Gastroesophageal sphincter (tissue), 4 donors: ENCODE results near the gene PRKCD. TPM values are rescaled to one million over a fixed set of nuclear protein-coding genes. Genes with fewer than 3 reads are reported as not detected.

ENCODE experiments used
- ATAC-seq: fragments of 150-250 bp; one replicate; pipeline ENCODE4 v1.9.1; 2016; ENCODE audit warnings: mild to moderate bottlenecking, moderate library complexity
- H3K27ac ChIP-seq, 4 donors: fragments of 200-600 bp; sonication (generic) in 3 of 4; 1 replicate in 3 of 4; 2 replicates in 1 of 4; pipeline ENCODE4 v1.5.1; 2016 to 2019
- H3K27me3 ChIP-seq: fragments of 200-600 bp; sonication (generic); one replicate; pipeline ENCODE4 v1.5.1; 2019
- H3K36me3 ChIP-seq, 2 donors: fragments of 200-600 bp; sonication (generic); one replicate each; pipeline ENCODE4 v1.5.1; 2019; ENCODE audit warnings: control low read depth in 1 of 2
- H3K4me1 ChIP-seq, 3 donors: fragments of 200-600 bp; sonication (generic); 1 replicate in 2 of 3; 2 replicates in 1 of 3; pipeline ENCODE4 v1.5.1; 2016 to 2019; ENCODE audit warnings: control low read depth in 2 of 3
- H3K4me3 ChIP-seq, 2 donors: fragments of 200-600 bp; sonication (generic); one replicate each; pipeline ENCODE4 v1.5.1; 2019; ENCODE audit warnings: mild to moderate bottlenecking in 1 of 2, moderate library complexity in 1 of 2
- H3K9me3 ChIP-seq, 3 donors: fragments of 200-600 bp; sonication (generic); one replicate each; pipeline ENCODE4 v1.5.1; 2017 to 2019; ENCODE audit warnings: control low read depth in 2 of 3
- EP300 ChIP-seq: sonication (generic); formaldehyde crosslinking; IDR thresholded peaks from one replicate; pipeline ENCODE4 v1.6.1; 2017; ENCODE audit warnings: antibody characterized with exemption, mild to moderate bottlenecking
- POLR2A ChIP-seq, 2 donors: fragments of 450-650 bp; IDR thresholded peaks; one replicate each; pipeline ENCODE4 v1.6.1; 2017; ENCODE audit warnings: antibody characterized with exemption in 2 of 2, mild to moderate bottlenecking in 2 of 2, moderate library complexity in 1 of 2
- POLR2AphosphoS5 ChIP-seq: sonication (generic); formaldehyde crosslinking; IDR thresholded peaks from one replicate; pipeline ENCODE4 v1.6.1; 2017; ENCODE audit warnings: antibody characterized with exemption
- WGBS, 2 donors: methylation state at CpG; one replicate each; pipeline ENCODE4 v1.1.5; 2018; ENCODE audit warnings: low coverage in 1 of 2; 5-methylcytosine and 5-hydroxymethylcytosine counted together
- total RNA-seq, 4 donors: library from RNA; depleted of rRNA; stranded (reverse); fragments of >200 nt; gene quantifications; one replicate each; pipeline ENCODE4 v1.1.0, GENCODE V29; 2016
- TF ChIP-seq, protein P1 (sequence below), 4 experiments: fragments of 200-600 bp in 2 of 4; fragments of 450-650 bp in 2 of 4; sonication (generic) in 1 of 4; IDR thresholded peaks; one replicate each; pipeline ENCODE4 v1.5.1; 2017 to 2019; ENCODE audit warnings: antibody characterized with exemption in 4 of 4, mild to moderate bottlenecking in 2 of 4, moderate library complexity in 2 of 4

The PRKCD gene
- total RNA-seq, 4 donors from 2014 or later, result 5.5 to 10.1 (median 7.6) TPM

DNA sequence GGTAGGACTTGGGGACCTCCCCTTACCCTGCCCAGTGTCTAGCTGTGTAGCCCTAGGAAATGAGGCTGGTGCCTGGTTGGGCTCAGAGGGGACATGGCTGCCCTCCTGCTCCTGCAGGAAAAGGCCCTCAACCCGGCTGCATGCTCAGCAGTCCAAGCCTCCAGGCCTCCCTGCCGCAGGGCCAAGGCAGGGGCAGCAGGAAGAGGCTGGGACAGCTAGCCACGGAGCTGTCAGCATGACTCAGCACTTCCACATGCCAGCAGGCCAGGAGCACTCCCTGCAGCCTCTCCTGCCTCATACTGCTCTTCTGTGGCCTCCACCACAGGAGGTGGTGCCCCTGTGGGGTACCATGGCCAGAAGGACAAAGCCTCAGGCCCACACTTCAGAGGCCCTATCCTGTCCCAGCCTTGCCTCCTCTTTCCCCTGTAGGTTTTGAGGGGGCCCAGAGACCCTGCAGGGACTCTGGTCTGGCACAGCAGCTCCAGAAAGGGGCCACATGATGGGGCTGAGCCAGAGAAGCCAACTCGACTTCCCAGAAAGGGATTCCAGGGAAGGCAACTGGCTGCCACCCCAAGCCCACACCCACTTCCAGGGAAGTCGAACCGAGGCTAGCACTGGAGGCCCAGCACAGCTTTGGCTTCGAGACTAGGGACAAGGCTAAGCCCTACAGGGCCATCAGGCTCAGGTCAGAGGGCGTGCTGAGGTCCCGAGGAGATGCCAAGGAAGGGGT, 75.3 kb downstream of the PRKCD start:
- Histone ChIP-seq H3K9me3 (no peaks in the 10 kb centered on the region), H3K27ac (peak overlapping the region; percentile 12 to 78 (median 65)), H3K27me3 (no peaks in the 10 kb centered on the region), H3K4me1 (peaks cover 0 to 57% (median 24%) of the 10 kb centered on the region in 3 donors), H3K36me3 (peaks cover 0 to 100% of the 10 kb centered on the region in 2 donors), H3K4me3 (no peak overlapping the region)
- peak; percentile 91 for ATAC-seq
- TF ChIP-seq EP300, result no peak
- TF ChIP-seq, protein P1, sequence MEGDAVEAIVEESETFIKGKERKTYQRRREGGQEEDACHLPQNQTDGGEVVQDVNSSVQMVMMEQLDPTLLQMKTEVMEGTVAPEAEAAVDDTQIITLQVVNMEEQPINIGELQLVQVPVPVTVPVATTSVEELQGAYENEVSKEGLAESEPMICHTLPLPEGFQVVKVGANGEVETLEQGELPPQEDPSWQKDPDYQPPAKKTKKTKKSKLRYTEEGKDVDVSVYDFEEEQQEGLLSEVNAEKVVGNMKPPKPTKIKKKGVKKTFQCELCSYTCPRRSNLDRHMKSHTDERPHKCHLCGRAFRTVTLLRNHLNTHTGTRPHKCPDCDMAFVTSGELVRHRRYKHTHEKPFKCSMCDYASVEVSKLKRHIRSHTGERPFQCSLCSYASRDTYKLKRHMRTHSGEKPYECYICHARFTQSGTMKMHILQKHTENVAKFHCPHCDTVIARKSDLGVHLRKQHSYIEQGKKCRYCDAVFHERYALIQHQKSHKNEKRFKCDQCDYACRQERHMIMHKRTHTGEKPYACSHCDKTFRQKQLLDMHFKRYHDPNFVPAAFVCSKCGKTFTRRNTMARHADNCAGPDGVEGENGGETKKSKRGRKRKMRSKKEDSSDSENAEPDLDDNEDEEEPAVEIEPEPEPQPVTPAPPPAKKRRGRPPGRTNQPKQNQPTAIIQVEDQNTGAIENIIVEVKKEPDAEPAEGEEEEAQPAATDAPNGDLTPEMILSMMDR (IDR thresholded peaks at IDR 0.05), result no peak
- no peak for TF ChIP-seq POLR2A (IDR thresholded peaks at IDR 0.05)
- WGBS, 2 donors, result no CpG with 5 or more reads among the region's 9 CpGs

DNA sequence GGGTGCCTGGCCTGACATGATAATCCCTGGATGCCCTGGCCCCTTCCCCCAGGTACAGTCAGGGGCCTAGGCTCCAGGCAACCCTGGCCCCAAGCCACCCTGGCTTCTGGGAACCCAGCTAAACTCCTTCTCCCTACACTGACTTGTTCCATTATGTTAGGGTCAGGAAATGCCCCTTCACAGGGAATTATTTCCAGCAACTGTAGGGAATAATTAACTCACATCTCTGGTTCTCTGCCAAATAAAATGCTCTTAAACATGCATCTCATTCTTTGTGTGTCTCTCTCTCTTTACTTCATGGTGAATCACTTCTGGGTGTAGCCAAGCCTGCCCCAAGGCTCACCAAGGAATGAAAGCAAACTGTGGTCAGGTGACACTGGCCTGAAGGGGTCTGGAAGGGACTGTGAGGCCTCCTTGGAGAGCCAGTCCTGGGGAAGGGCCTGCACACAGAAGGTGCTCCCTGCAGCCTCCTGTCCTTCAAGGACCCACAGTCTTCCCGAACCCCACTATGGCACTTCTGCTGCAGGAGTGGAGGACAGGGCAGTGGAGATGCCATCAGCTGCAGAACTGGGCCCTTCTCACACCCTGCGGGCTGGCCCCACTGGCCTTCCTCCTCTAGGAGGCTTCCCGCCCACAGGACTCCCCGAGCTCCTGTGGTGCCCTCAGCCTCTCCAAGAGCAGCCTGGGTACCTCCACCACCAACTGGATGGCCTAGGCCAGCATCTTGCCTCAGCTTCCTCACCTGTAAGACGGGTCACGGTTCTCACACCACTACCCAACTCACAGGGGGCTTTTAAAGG, 77.2 kb downstream of the PRKCD start:
- Histone ChIP-seq H3K27me3 (no peaks in the 10 kb centered on the region), H3K4me1 (peaks cover 0 to 77% (median 24%) of the 10 kb centered on the region in 3 donors), H3K4me3 (no peak overlapping the region), H3K9me3 (no peaks in the 10 kb centered on the region), H3K27ac (peak overlapping the region in 3 of 4 donors; percentile 57 to 78 (median 62)), H3K36me3 (peaks cover 0 to 95% of the 10 kb centered on the region in 2 donors)
- WGBS, 2 donors, result 60% methylated on average over 1 of the region's 6 CpGs; no CpG with 5 or more reads in 1 of the 2 donors
- TF ChIP-seq, protein P1 (IDR thresholded peaks at IDR 0.05), result no peak
- TF ChIP-seq POLR2AphosphoS5 (peak; percentile 29), EP300 (no peak)
- peak; percentile 16 for ATAC-seq

DNA sequence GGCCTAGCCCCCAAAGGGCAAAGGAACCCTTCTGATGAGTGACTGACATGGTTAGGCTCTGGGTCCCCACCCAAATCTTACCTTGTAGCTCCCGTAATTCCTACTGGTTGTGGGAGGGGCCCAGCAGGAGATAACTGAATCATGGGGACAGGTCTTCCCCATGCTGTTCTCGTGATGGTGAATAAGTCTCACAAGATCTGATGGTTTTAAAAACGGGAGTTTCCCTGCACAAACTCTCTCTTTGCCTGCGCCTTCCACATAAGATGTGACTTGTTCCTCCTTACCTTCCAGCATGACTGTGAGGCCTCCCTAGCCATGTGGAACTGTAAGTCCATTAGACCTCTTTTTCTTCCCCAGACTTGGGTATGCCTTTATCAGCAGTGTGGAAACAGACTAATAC, 77.9 kb downstream of the PRKCD start:
- Histone ChIP-seq H3K9me3 (no peaks in the 10 kb centered on the region), H3K4me1 (peaks cover 0 to 83% (median 26%) of the 10 kb centered on the region in 3 donors), H3K27ac (peak overlapping the region in 3 of 4 donors; percentile 57 to 78 (median 62)), H3K4me3 (no peak overlapping the region), H3K36me3 (peaks cover 0 to 88% of the 10 kb centered on the region in 2 donors), H3K27me3 (no peaks in the 10 kb centered on the region)
- 57% methylated on average over 2 of the region's 4 CpGs; no CpG with 5 or more reads in 1 of the 2 donors for WGBS, 2 donors
- no peak for ATAC-seq
- TF ChIP-seq, protein P1 (IDR thresholded peaks at IDR 0.05), result no peak
- TF ChIP-seq POLR2A (IDR thresholded peaks at IDR 0.05) (no peak), POLR2AphosphoS5 (no peak), EP300 (no peak)

DNA sequence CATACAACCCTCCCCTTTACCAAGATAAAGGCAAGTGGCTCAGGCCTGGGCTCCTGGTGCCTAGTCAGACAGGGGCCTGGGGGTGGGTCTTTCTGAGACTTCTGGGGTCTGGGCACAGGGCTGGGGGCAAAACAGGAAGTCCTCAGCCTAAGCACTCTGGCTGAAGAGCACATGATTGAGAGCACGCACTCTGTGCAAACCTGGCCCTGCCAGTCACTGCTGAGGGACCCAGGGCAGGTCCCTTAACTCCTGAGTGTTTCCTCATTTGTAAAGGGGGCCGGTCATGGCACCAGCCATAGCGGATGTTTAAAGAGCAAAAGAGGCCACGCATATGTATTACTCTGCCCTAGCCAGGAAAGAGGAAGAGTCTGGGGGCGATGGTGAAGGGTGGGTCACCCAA, 78.8 kb downstream of the PRKCD start:
- Histone ChIP-seq H3K27me3 (no peaks in the 10 kb centered on the region), H3K27ac (peak overlapping the region in 3 of 4 donors; percentile 21 to 62 (median 46)), H3K4me1 (peaks cover 0 to 93% (median 28%) of the 10 kb centered on the region in 3 donors), H3K36me3 (peaks cover 0 to 79% of the 10 kb centered on the region in 2 donors), H3K4me3 (no peak overlapping the region), H3K9me3 (no peaks in the 10 kb centered on the region)
- 92% methylated on average over 4 of the region's 5 CpGs; no CpG with 5 or more reads in 1 of the 2 donors for WGBS, 2 donors
- no peak for ATAC-seq
- TF ChIP-seq, protein P1 (IDR thresholded peaks at IDR 0.05), result no peak
- no peak for TF ChIP-seq POLR2AphosphoS5
- TF ChIP-seq EP300, result no peak
- TF ChIP-seq POLR2A (IDR thresholded peaks at IDR 0.05), result no peak
